Fibroblast of skin of left quadriceps (primary cell): ENCODE data around the gene DNAL1.
"Not testable (repeated sequence)": the region's sequence is repeated elsewhere in the genome, so short reads cannot be mapped to it uniquely, and the experiment has no call there.

Experiments
- DNase-seq, 2 experiments: peaks; one replicate each; pipeline ENCODE4 v3.0.0-alpha.2; 2013; ENCODE audit warnings: low read depth in 2 of 2

The DNAL1 gene

GRCh38 chr14:73708076-73708475 is 63.3 kb downstream of the DNAL1 start:
- not testable (repeated sequence) for DNase-seq

- DNase-seq: no peak
These were observed 65.2 kb downstream of the DNAL1 start for GRCh38 chr14:73709904-73710469.

- no peak for DNase-seq
These were observed 66.0 kb downstream of the DNAL1 start for GRCh38 chr14:73710737-73711136.

- DNase-seq: no peak
These were observed 67.3 kb downstream of the DNAL1 start for GRCh38 chr14:73712071-73712506.

GRCh38 chr14:73712540-73713180 is 67.9 kb downstream of the DNAL1 start:
- DNase-seq: no peak

GRCh38 chr14:73713206-73713802 is 68.5 kb downstream of the DNAL1 start:
- no peak for DNase-seq

- DNase-seq: peak; percentile 51 to 58
These were observed 69.2 kb downstream of the DNAL1 start, which contains the start of gene PNMA1 for GRCh38 chr14:73713803-73714655. Gene PNMA1 (minus strand): TSS chr14:73714384. CDS start chr14:73713639, 745 bp downstream.

- no peak for DNase-seq
These were observed 69.9 kb downstream of the DNAL1 start for GRCh38 chr14:73714656-73715081.

- DNase-seq: no peak
These were observed 70.9 kb downstream of the DNAL1 start for GRCh38 chr14:73715707-73716106.

- DNase-seq: no peak
These were observed 72.5 kb downstream of the DNAL1 start for GRCh38 chr14:73717266-73717665.

- DNase-seq: no peak
These were observed 73.1 kb downstream of the DNAL1 start for GRCh38 chr14:73717711-73718417.

- DNase-seq: no peak
These were observed 73.8 kb downstream of the DNAL1 start for GRCh38 chr14:73718418-73719251.

- no peak for DNase-seq
These were observed 74.6 kb downstream of the DNAL1 start for GRCh38 chr14:73719361-73719760.

GRCh38 chr14:73719791-73720190 is 75.0 kb downstream of the DNAL1 start:
- DNase-seq: no peak

GRCh38 chr14:73720636-73721035 is 75.8 kb downstream of the DNAL1 start:
- DNase-seq: no peak

GRCh38 chr14:73721101-73721821 is 76.5 kb downstream of the DNAL1 start:
- no peak for DNase-seq

- no peak for DNase-seq
These were observed 77.8 kb downstream of the DNAL1 start for GRCh38 chr14:73722581-73722980.

- no peak for DNase-seq
These were observed 78.6 kb downstream of the DNAL1 start for GRCh38 chr14:73723406-73723796.

GRCh38 chr14:73723797-73724661 is 79.2 kb downstream of the DNAL1 start:
- peak; percentile 88 to 89 for DNase-seq
